K562 (cell line): Measurements from ENCODE around the gene UBN1. TPM values are rescaled to one million over a fixed set of nuclear protein-coding genes. Genes with fewer than 3 reads are reported as not detected.

Experiments used
- ARID2 ChIP-seq: fragments of 450-650 bp; IDR thresholded peaks from 2 replicates; pipeline ENCODE4 v1.6.1; 2017; ENCODE audit warnings: antibody characterized with exemption, mild to moderate bottlenecking
- ATF2 ChIP-seq: sonication (generic); formaldehyde crosslinking; IDR thresholded peaks from 2 replicates; pipeline ENCODE4 v1.8.1; 2022; ENCODE audit warnings: missing genetic modification reagents
- C11orf30 ChIP-seq: fragments of 450-650 bp; IDR thresholded peaks from 2 replicates; pipeline ENCODE4 v1.6.1; 2016; ENCODE audit warnings: low read depth, mild to moderate bottlenecking
- CBX2 ChIP-seq: fragments of 200-600 bp; sonication (generic); IDR thresholded peaks from one replicate; pipeline ENCODE4 v1.6.1; 2012; ENCODE audit warnings: mild to moderate bottlenecking, low read length, inconsistent platforms; ENCODE audit not compliant: insufficient read depth, poor library complexity, severe bottlenecking
- CCAR2 ChIP-seq: fragments of 200-400 bp; formaldehyde crosslinking; IDR thresholded peaks from 2 replicates; pipeline ENCODE4 v1.6.1; 2017; ENCODE audit warnings: mild to moderate bottlenecking, low read depth, low read length
- HOXB6 ChIP-seq: fragments of 250-450 bp; sonication (Bioruptor Pico); IDR thresholded peaks from 2 replicates; pipeline ENCODE4 v1.5.1; 2022; ENCODE audit warnings: mild to moderate bottlenecking, borderline replicate concordance
- JUNB ChIP-seq: fragments of 450-650 bp; formaldehyde crosslinking; conservative IDR thresholded peaks from 2 replicates; pipeline ENCODE4 v1.4.0; 2020; ENCODE audit warnings: mild to moderate bottlenecking
- MAZ ChIP-seq, 2 experiments: fragments of 450-650 bp in 1 of 2; sonication (generic) in 1 of 2; formaldehyde crosslinking; IDR thresholded peaks in 1 of 2; conservative IDR thresholded peaks in 1 of 2; 2 replicates each; pipeline versions ENCODE4 v1.4.0 to v1.5.0; 2020; ENCODE audit warnings: mild to moderate bottlenecking in 1 of 2, missing genetic modification reagents in 1 of 2
- MYNN ChIP-seq, 2 experiments: sonication (generic); formaldehyde crosslinking in 1 of 2; IDR thresholded peaks; 2 replicates each; pipeline versions ENCODE4 v1.5.0 to v1.6.1; 2016 to 2020; ENCODE audit warnings: antibody characterized with exemption in 1 of 2, missing genetic modification reagents in 1 of 2
- OTX1 ChIP-seq: fragments of 450-650 bp; formaldehyde crosslinking; IDR thresholded peaks from 2 replicates; pipeline ENCODE4 v1.4.0; 2022; ENCODE audit warnings: mild to moderate bottlenecking
- POLR2G ChIP-seq: fragments of 200-400 bp; formaldehyde crosslinking; IDR thresholded peaks from 2 replicates; pipeline ENCODE4 v1.6.1; 2017; ENCODE audit warnings: low read depth, mild to moderate bottlenecking, antibody characterized with exemption, low read length, moderate library complexity
- RBBP5 ChIP-seq: fragments of 200-600 bp; sonication (generic); IDR thresholded peaks from 2 replicates; pipeline ENCODE4 v1.6.1; 2012; ENCODE audit warnings: borderline replicate concordance, mild to moderate bottlenecking, low read length, control low read depth, inconsistent platforms; ENCODE audit not compliant: insufficient read depth, poor library complexity, severe bottlenecking
- RBM34 ChIP-seq: fragments of 200-400 bp; formaldehyde crosslinking; IDR thresholded peaks from 2 replicates; pipeline ENCODE4 v1.6.1; 2018; ENCODE audit warnings: low read length, borderline replicate concordance; ENCODE audit not compliant: insufficient read depth
- RUNX1 ChIP-seq: sonication (generic); IDR thresholded peaks from 2 replicates; pipeline ENCODE4 v1.6.1; 2016; ENCODE audit warnings: antibody characterized with exemption, low read depth
- SIN3A ChIP-seq, 2 experiments: fragments of 150-350 bp in 1 of 2; IDR thresholded peaks; 2 replicates each; pipeline ENCODE4 v1.6.1; 2011 to 2016; ENCODE audit warnings: borderline replicate concordance in 2 of 2, low read depth in 2 of 2, low read length in 2 of 2, mild to moderate bottlenecking in 2 of 2, moderate library complexity in 2 of 2; ENCODE audit not compliant: control insufficient read depth in 1 of 2
- ZFX ChIP-seq: sonication (generic); formaldehyde crosslinking; IDR thresholded peaks from 2 replicates; pipeline ENCODE4 v1.8.0; 2022; ENCODE audit warnings: mild to moderate bottlenecking, missing genetic modification reagents, moderate library complexity
- ZNF175 ChIP-seq: fragments of 200-800 bp; sonication (Bioruptor generic); IDR thresholded peaks from 2 replicates; pipeline ENCODE4 v1.6.1; 2016; ENCODE audit warnings: low read depth, mild to moderate bottlenecking, missing genetic modification characterization, missing compliant biosample characterization
- ZNF699 ChIP-seq: fragments of 250-450 bp; sonication (Bioruptor Pico); IDR thresholded peaks from 2 replicates; pipeline ENCODE4 v1.8.0; 2021; ENCODE audit warnings: mild to moderate bottlenecking, moderate library complexity; ENCODE audit not compliant: insufficient replicate concordance
- ZNF766 ChIP-seq: fragments of 200-800 bp; sonication (Bioruptor generic); conservative IDR thresholded peaks from 2 replicates; pipeline ENCODE4 v1.6.1; 2016; ENCODE audit warnings: missing genetic modification characterization, missing compliant biosample characterization
- polyA plus RNA-seq, 8 experiments: library from polyadenylated mRNA; depleted of rRNA in 4 of 8; stranded (reverse) in 5 of 8; unstranded in 3 of 8; fragments of >200 nt; fragmentation: Nextera tagmentation in 2 of 8; fragmentation: Illumina TruSeq in 1 of 8; extraction: Ambion mirVana in 2 of 8; extraction: Trizol in 1 of 8; gene quantifications; 2 replicates each; pipeline versions ENCODE4 v1.2.1 to v1.2.3, GENCODE V29; 2011 to 2014; ENCODE audit warnings: inconsistent platforms in 1 of 8, missing spikeins in 1 of 8
- total RNA-seq, 7 experiments: library from RNA; depleted of rRNA in 6 of 7; stranded (reverse); fragments of >200 nt in 6 of 7; fragmentation: Illumina TruSeq in 2 of 7; extraction: Trizol in 2 of 7; gene quantifications; 2 replicates each; pipeline versions ENCODE4 v1.2.1 to v1.2.3, GENCODE V29; 2011 to 2021; ENCODE audit warnings: low replicate concordance in 1 of 7

UBN1 gene
- total and polyA plus RNA-seq, 9 of the 15 experiments (the other 6 are each of a cell fraction or from before 2014, with no cell fraction given): 1.5 to 45.7 (median 20.6) TPM

GRCh38 chr16:4846901-4847773 lies at the start of gene UBN1, which contains the start of gene GLYR1 (continued):
- TF ChIP-seq ZFX (CRISPR knock-in tag) (peak; percentile 74), RBM34 (0 out of 2 replicates have a peak, but pooled peaks have one; percentile 28), JUNB (CRISPR knock-in tag) (peak; percentile 58; the same call in 1 of the 2 replicates), C11orf30 (peak; percentile 97), ZNF175 (CRISPR knock-in tag) (0 out of 2 replicates have a peak, but pooled peaks have one; percentile 40), CBX2 (no peak), ZNF766 (CRISPR knock-in tag) (no peak), MYNN (IDR thresholded peaks at IDR 0.05) (no peak), MYNN (CRISPR knock-in tag; IDR thresholded peaks at IDR 0.05) (no peak; the same call in 1 of the 2 replicates), SIN3A (IDR thresholded peaks at IDR 0.05; ENCODE audit: borderline replicate concordance in 2 of 2, control insufficient read depth in 1 of 2, low read depth in 2 of 2, low read length in 2 of 2) (peak in 1 of 2 experiments; percentile 31; a peak in 2 of 4 replicates), ARID2 (no peak), ZNF699 (CRISPR knock-in tag) (no peak), POLR2G (peak; percentile 97), RUNX1 (no peak), CCAR2 (no peak), ATF2 (CRISPR knock-in tag) (peak; percentile 72; the same call in 1 of the 2 replicates), MAZ (CRISPR knock-in tag; conservative IDR thresholded peaks at IDR 0.05 in 1 of 2, IDR thresholded peaks at IDR 0.05 in 1 of 2) (peak; percentile 97 to 99), HOXB6 (CRISPR knock-in tag) (no peak), OTX1 (CRISPR knock-in tag) (0 out of 2 replicates have a peak, but pooled peaks have one; percentile 34), RBBP5 (peak; percentile 97)
